HL-60 (cell line): ENCODE measurements around the gene S100A9.

Source experiments
- DNase-seq, 2 experiments: peaks; one replicate each; pipeline ENCODE4 v3.0.0-alpha.2; 2010 to 2020; ENCODE audit warnings: low read depth in 1 of 2, low spot score in 1 of 2
- H3K27ac ChIP-seq: fragments of 250-450 bp; sonication (Bioruptor Pico); replicated peaks from 2 replicates; pipeline ENCODE4 v1.5.1; 2020; ENCODE audit warnings: mild to moderate bottlenecking, moderate library complexity
- H3K27me3 ChIP-seq: fragments of 250-450 bp; sonication (Bioruptor Pico); 2 replicates; pipeline ENCODE4 v1.5.1; 2021; ENCODE audit warnings: mild to moderate bottlenecking, moderate library complexity; ENCODE audit not compliant: insufficient read depth, poor library complexity, severe bottlenecking
- H3K4me3 ChIP-seq: replicated peaks from 2 replicates; pipeline ENCODE4 v1.5.1; 2011; ENCODE audit warnings: mild to moderate bottlenecking, control low read depth, low read length; ENCODE audit not compliant: insufficient read depth
- CTCF ChIP-seq: IDR thresholded peaks from one replicate; pipeline ENCODE4 v1.5.1; 2011; ENCODE audit warnings: low read length, control low read depth, inconsistent platforms; ENCODE audit not compliant: insufficient read depth
- GABPA ChIP-seq: IDR thresholded peaks from 2 replicates; pipeline ENCODE4 v1.6.1; 2012; ENCODE audit warnings: low read depth
- POLR2AphosphoS5 ChIP-seq: IDR thresholded peaks from 2 replicates; pipeline ENCODE4 v1.6.1; 2012; ENCODE audit warnings: low read depth
- SPI1 ChIP-seq: IDR thresholded peaks from 2 replicates; pipeline ENCODE4 v1.6.1; 2012; ENCODE audit warnings: low read depth, mild to moderate bottlenecking, borderline replicate concordance
- TF ChIP-seq, protein P1 (sequence below): IDR thresholded peaks from 2 replicates; pipeline ENCODE4 v1.6.1; 2012; ENCODE audit warnings: low read depth; ENCODE audit not compliant: insufficient replicate concordance

The S100A9 gene

DNA sequence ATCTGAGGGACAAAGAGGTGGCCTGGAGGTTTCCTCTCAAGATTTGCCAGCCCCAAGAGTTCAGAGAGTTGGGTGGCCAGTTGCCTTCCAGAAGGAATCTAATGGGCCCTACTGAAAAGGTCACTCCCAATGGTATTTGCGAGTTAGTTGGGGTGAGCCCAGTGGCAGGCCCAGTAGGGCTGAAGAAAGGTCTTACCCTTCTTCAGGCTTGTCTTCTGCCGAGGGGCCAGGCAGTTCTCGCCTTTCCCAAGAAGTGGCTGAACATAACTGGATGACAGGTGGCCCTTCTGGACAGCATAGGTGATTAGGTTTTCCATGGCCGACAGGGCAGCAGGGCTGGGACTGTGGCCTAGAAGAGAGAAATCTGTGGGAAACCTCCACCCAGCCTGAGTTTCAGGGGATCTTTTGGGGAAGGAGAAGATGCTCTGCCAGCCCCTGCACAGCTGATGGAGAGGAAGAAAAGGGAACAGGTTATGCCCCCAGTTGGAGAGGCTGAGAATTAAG lies 16.2 kb upstream of the S100A9 start:
- H3K4me3 ChIP-seq = no peak overlapping the region
- no peak overlapping the region for H3K27ac ChIP-seq
- H3K27me3 ChIP-seq = no peaks in the 10 kb centered on the region

DNA sequence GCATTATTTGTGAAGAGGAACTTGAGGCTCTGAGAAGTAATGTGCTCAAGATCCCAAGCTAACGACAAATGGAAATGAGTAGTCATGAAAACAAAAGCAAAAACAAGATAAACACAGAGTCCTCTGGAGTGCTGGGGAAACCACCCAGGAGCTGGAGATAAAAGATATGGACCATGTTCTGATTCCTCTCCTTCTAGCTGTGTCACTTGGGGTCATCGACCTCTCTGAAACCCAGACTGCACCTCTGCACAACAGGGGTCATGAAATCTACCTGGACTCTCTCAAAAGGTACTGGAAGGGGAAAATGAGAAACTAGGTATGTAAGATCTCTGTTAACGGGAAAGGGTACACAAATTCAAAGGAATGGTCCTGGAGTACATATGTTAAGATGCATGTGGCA lies 15.5 kb upstream of the S100A9 start:
- TF ChIP-seq CTCF (no peak), POLR2AphosphoS5 (no peak), GABPA (no peak), SPI1 (no peak)
- TF ChIP-seq, protein P1, sequence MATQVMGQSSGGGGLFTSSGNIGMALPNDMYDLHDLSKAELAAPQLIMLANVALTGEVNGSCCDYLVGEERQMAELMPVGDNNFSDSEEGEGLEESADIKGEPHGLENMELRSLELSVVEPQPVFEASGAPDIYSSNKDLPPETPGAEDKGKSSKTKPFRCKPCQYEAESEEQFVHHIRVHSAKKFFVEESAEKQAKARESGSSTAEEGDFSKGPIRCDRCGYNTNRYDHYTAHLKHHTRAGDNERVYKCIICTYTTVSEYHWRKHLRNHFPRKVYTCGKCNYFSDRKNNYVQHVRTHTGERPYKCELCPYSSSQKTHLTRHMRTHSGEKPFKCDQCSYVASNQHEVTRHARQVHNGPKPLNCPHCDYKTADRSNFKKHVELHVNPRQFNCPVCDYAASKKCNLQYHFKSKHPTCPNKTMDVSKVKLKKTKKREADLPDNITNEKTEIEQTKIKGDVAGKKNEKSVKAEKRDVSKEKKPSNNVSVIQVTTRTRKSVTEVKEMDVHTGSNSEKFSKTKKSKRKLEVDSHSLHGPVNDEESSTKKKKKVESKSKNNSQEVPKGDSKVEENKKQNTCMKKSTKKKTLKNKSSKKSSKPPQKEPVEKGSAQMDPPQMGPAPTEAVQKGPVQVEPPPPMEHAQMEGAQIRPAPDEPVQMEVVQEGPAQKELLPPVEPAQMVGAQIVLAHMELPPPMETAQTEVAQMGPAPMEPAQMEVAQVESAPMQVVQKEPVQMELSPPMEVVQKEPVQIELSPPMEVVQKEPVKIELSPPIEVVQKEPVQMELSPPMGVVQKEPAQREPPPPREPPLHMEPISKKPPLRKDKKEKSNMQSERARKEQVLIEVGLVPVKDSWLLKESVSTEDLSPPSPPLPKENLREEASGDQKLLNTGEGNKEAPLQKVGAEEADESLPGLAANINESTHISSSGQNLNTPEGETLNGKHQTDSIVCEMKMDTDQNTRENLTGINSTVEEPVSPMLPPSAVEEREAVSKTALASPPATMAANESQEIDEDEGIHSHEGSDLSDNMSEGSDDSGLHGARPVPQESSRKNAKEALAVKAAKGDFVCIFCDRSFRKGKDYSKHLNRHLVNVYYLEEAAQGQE = no peak
- no peaks in the 10 kb centered on the region for H3K27me3 ChIP-seq
- H3K27ac ChIP-seq = no peak overlapping the region
- DNase-seq = no peak
- H3K4me3 ChIP-seq = no peak overlapping the region

More for the DNA sequence above, 16.2 kb upstream of the S100A9 start:
- TF ChIP-seq CTCF (no peak), GABPA (no peak), POLR2AphosphoS5 (no peak), SPI1 (no peak)
- TF ChIP-seq, protein P1 = no peak
- DNase-seq = no peak

DNA sequence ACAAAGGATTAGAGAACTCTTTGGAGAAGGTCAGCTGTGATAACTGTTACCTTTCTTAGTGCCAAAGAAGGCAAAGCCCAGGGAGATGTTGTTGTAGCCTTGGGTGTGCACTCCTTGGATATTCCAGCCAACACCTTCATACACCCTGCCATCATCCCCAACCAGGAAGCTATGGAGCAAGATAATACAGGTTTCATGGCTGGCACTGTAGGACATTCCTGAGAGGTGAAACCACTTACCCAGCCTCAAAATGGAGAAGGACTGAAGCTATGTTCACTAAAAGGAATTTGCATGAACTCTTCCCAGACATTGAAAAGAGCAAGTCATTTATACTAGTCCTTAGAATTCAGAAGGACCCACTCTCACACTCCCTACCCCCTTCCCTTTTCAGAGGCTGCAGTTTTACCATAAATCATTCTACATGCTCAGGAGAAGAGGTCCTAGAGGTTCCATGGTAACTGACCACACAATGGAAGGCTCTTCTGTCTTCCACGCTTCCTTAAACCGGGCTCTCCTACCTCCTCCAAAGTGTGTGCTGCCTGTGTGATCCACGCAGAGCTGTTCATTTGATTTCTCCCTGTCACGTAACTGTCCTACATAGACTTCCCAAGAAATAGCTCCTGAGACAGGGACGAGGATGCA lies 14.5 kb upstream of the S100A9 start:
- no peak overlapping the region for H3K4me3 ChIP-seq
- DNase-seq = no peak
- H3K27ac ChIP-seq = no peak overlapping the region
- no peak for TF ChIP-seq POLR2AphosphoS5
- TF ChIP-seq SPI1 = peak; percentile 56; the same call in 1 of the 2 replicates
- TF ChIP-seq GABPA = no peak
- no peaks in the 10 kb centered on the region for H3K27me3 ChIP-seq

- DNase-seq = no peak
- no peaks in the 10 kb centered on the region for H3K27me3 ChIP-seq
- no peak overlapping the region for H3K4me3 ChIP-seq
- TF ChIP-seq GABPA (no peak), CTCF (no peak), SPI1 (no peak), POLR2AphosphoS5 (no peak)
- TF ChIP-seq, protein P1 = no peak
- H3K27ac ChIP-seq = peak overlapping the region; percentile 84
Observed at GRCh38 chr1:153343811-153344717, 13.6 kb upstream of the S100A9 start.
